ENCODE data around the gene ZP1.
A peak's percentile ranks its signal among the peaks of the same experiment; 100 is the strongest.

Gene ZP1

GRCh38 chr11:60844870-60845221, 22.5 kb upstream of the ZP1 start:
- TF ChIP-seq CTCF (IDR thresholded peaks at IDR 0.05; ENCODE audit: low read length, missing control alignments): no peak
- H3K4me3 ChIP-seq (replicated peaks; ENCODE audit: low read depth, low read length): peak overlapping the region; percentile 95
- no peak for DNase-seq (ENCODE audit: low read depth)

- no peak for DNase-seq (ENCODE audit: low read depth)
- TF ChIP-seq CTCF (IDR thresholded peaks at IDR 0.05; ENCODE audit: low read length, missing control alignments): no peak
- H3K4me3 ChIP-seq (replicated peaks; ENCODE audit: low read depth, low read length): no peak overlapping the region
These were observed 22.0 kb upstream of the ZP1 start for GRCh38 chr11:60845338-60845737.

GRCh38 chr11:60847281-60847680, 20.1 kb upstream of the ZP1 start:
- H3K4me3 ChIP-seq (replicated peaks; ENCODE audit: low read depth, low read length): no peak overlapping the region
- TF ChIP-seq CTCF (IDR thresholded peaks at IDR 0.05; ENCODE audit: low read length, missing control alignments): no peak
- DNase-seq (ENCODE audit: low read depth): no peak

GRCh38 chr11:60847896-60848295, 19.4 kb upstream of the ZP1 start:
- TF ChIP-seq CTCF (IDR thresholded peaks at IDR 0.05; ENCODE audit: low read length, missing control alignments): no peak
- no peak overlapping the region for H3K4me3 ChIP-seq (replicated peaks; ENCODE audit: low read depth, low read length)
- DNase-seq (ENCODE audit: low read depth): no peak

- H3K4me3 ChIP-seq (replicated peaks; ENCODE audit: low read depth, low read length): no peak overlapping the region
- DNase-seq (ENCODE audit: low read depth): no peak
- no peak for TF ChIP-seq CTCF (IDR thresholded peaks at IDR 0.05; ENCODE audit: low read length, missing control alignments)
These were observed 18.6 kb upstream of the ZP1 start for GRCh38 chr11:60848714-60849151.

- no peak for DNase-seq (ENCODE audit: low read depth)
- no peak for TF ChIP-seq CTCF (IDR thresholded peaks at IDR 0.05; ENCODE audit: low read length, missing control alignments)
- H3K4me3 ChIP-seq (replicated peaks; ENCODE audit: low read depth, low read length): no peak overlapping the region
These were observed 17.5 kb upstream of the ZP1 start for GRCh38 chr11:60849641-60850520.
